ENCODE data around the gene MTCL1. TPM values are rescaled to one million over a fixed set of nuclear protein-coding genes. Genes with fewer than 3 reads are reported as not detected.

The MTCL1 gene
- total and polyA plus RNA-seq, 10 of the 15 experiments (the other 5 are each of a cell fraction or from before 2014, with no cell fraction given), result 0.03 to 0.36 (median 0.13) TPM; not detected in 4

GRCh38 chr18:8847066-8847755 lies 141.9 kb downstream of the MTCL1 start:
- no TSS peak for BruUV-seq (replicated peaks)
- H3K4me2 ChIP-seq (ENCODE audit: control insufficient read depth, insufficient read depth), result no peak overlapping the region
- peaks cover 0 to 2% of the 10 kb centered on the region in 2 experiments; a peak in 1 of 4 replicates for H3K27me3 ChIP-seq (replicated peaks in 1 of 2; ENCODE audit: control insufficient read depth in 2 of 2, insufficient read depth in 2 of 2, low read length in 1 of 2)
- H3K27ac ChIP-seq (ENCODE audit: control insufficient read depth, insufficient read depth), result no peak overlapping the region
- POLR2A ChIA-PET, result no interaction called here
- no peak overlapping the region for H3K9ac ChIP-seq (ENCODE audit: control insufficient read depth, insufficient read depth, low read length)
- no peaks in the 10 kb centered on the region for H3K9me3 ChIP-seq (replicated peaks; ENCODE audit: control insufficient read depth, insufficient read depth, low read length)
- intact Hi-C loops (cut with micrococcal nuclease; ENCODE audit: unreplicated experiment), result no loop called here
- no peak overlapping the region for H3K4me3 ChIP-seq
- DNase-seq (ENCODE audit: low read depth, low spot score) (no peak), ATAC-seq (no peak), FAIRE-seq (no peak)
- in situ Hi-C loops (cut with MboI), result loop anchor here (25.0 kb wide), 2 partner anchors 115 to 1465 kb away; no protein-coding TSS in a partner anchor
- H2AFZ ChIP-seq (ENCODE audit: control insufficient read depth, low read depth, low read length), result no peak overlapping the region
- H3K4me1 ChIP-seq (ENCODE audit: control insufficient read depth, insufficient read depth, low read length), result no peaks in the 10 kb centered on the region
- SMC1A ChIA-PET (ENCODE audit: uncharacterized antibody, unreplicated experiment), result no interaction called here
- RAD21 ChIA-PET (ENCODE audit: unreplicated experiment), result no interaction called here
- H3K79me2 ChIP-seq (ENCODE audit: control insufficient read depth, insufficient read depth, low read length), result no peaks in the 10 kb centered on the region
- 26% methylated on average over 6 of the region's 6 CpGs for WGBS (ENCODE audit: insufficient coverage, insufficient replicate concordance, low lambda C conversion rate, missing lambda C conversion rate)
- no peaks in the 10 kb centered on the region for H3K36me3 ChIP-seq (ENCODE audit: control insufficient read depth in 2 of 2, insufficient read depth in 2 of 2, low read length in 1 of 2)
- CTCF ChIA-PET, result no interaction called here
- H4K20me1 ChIP-seq (ENCODE audit: control insufficient read depth, insufficient read depth), result no peaks in the 10 kb centered on the region
- TF ChIP-seq POLR2AphosphoS5 (IDR thresholded peaks at IDR 0.05; ENCODE audit: low read length) (no peak), IKZF2 (IDR thresholded peaks at IDR 0.05) (no peak), EGR1 (IDR thresholded peaks at IDR 0.05; ENCODE audit: borderline replicate concordance in 1 of 2, low read depth in 2 of 2, low read length in 2 of 2) (no peak), HSF1 (IDR thresholded peaks at IDR 0.05; ENCODE audit: low read depth, low read length) (no peak), ZBTB40 (IDR thresholded peaks at IDR 0.05; ENCODE audit: borderline replicate concordance) (no peak), NR2C2 (IDR thresholded peaks at IDR 0.05; ENCODE audit: borderline replicate concordance, control insufficient read depth, insufficient read length, low read depth) (no peak), RELB (IDR thresholded peaks at IDR 0.05; ENCODE audit: low read depth) (no peak), RCOR1 (conservative IDR thresholded peaks at IDR 0.05; ENCODE audit: low read depth, low read length) (no peak), BACH1 (IDR thresholded peaks at IDR 0.05; ENCODE audit: borderline replicate concordance) (no peak), HDAC2 (IDR thresholded peaks at IDR 0.05) (no peak), E2F8 (IDR thresholded peaks at IDR 0.05; ENCODE audit: low read depth, partially characterized antibody) (no peak), ZNF207 (IDR thresholded peaks at IDR 0.05; ENCODE audit: borderline replicate concordance) (no peak), CBX5 (IDR thresholded peaks at IDR 0.05; ENCODE audit: low read depth) (no peak), RB1 (IDR thresholded peaks at IDR 0.05; ENCODE audit: borderline replicate concordance) (no peak)

All from GM12878 (cell line).